ENCODE measurements around the gene CSNK1G3. TPM values are rescaled to one million over a fixed set of nuclear protein-coding genes. Genes with fewer than 3 reads are reported as not detected.
"Not testable (repeated sequence)": the region's sequence is repeated elsewhere in the genome, so short reads cannot be mapped to it uniquely, and the experiment has no call there.

The CSNK1G3 gene
- total and polyA plus RNA-seq, 2 of the 4 experiments (the other 2 are of a cell fraction), result 16.4 to 26.2 TPM

DNA sequence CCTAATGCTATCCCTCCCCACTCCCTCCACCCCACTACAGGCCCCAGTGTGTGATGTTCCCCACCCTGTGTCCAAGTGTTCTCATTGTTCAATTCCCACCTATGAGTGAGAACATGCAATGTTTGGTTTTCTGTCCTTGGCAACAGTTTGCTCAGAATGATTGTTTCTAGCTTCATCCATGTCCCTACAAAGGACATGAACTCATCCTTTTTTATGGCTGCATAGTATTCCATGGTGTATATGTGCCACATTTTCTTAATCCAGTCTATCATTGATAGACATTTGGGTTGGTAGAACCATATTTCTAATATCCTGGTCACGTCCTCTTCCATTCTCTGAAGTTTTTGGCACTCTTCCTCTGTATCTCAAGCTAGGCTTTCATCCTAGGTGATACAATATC, 45.1 kb upstream of the CSNK1G3 start:
- H2AK9ac ChIP-seq (replicated peaks; ENCODE audit: low read depth, low read length, poor library complexity); BruUV-seq (replicated peaks): not testable (repeated sequence)

More for the DNA sequence above, 45.1 kb upstream of the CSNK1G3 start:
- POLR2A ChIA-PET (ENCODE audit: unreplicated experiment); dilution Hi-C loops (cut with HindIII; ENCODE audit: low sequenced_read_pairs, unreplicated experiment); H3K23ac ChIP-seq (ENCODE audit: low read depth, low read length); CTCF ChIA-PET; H3K36me3 ChIP-seq (ENCODE audit: control insufficient read depth, insufficient read depth, low read length); H2BK15ac ChIP-seq (ENCODE audit: low read depth, low read length); H2BK5ac ChIP-seq (ENCODE audit: low read depth, low read length, poor library complexity, severe bottlenecking); H3K27me3 ChIP-seq (ENCODE audit: control insufficient read depth, insufficient read depth, low read length); H3K27ac ChIP-seq (ENCODE audit: insufficient read depth, low read length); H4K91ac ChIP-seq (ENCODE audit: insufficient read depth, low read depth, low read length); H3K4me3 ChIP-seq (ENCODE audit: insufficient read depth, low read depth, low read length); H4K8ac ChIP-seq (ENCODE audit: low read depth in 2 of 2, low read length in 2 of 2); H3K9me3 ChIP-seq (ENCODE audit: control insufficient read depth, insufficient read depth, low read length); H2BK20ac ChIP-seq (ENCODE audit: low read depth, low read length); in situ Hi-C loops (cut with MboI; ENCODE audit: low sequenced_read_pairs); DNase-seq; H3K9ac ChIP-seq (ENCODE audit: low read depth, low read length); H3K9me1 ChIP-seq (ENCODE audit: insufficient read depth, low read length); H3K56ac ChIP-seq (ENCODE audit: extremely low read depth, insufficient read depth, low read length); H2BK120ac ChIP-seq (ENCODE audit: low read depth, low read length); H3K79me1 ChIP-seq (ENCODE audit: low read depth in 1 of 2, low read length in 2 of 2); H3K4me1 ChIP-seq (ENCODE audit: control insufficient read depth, insufficient read depth, low read length); H2AK5ac ChIP-seq (ENCODE audit: low read depth, low read length); intact Hi-C loops (cut with micrococcal nuclease); H3K4me2 ChIP-seq (ENCODE audit: low read depth, low read length); H3K14ac ChIP-seq (replicated peaks; ENCODE audit: low read depth, low read length); H2AFZ ChIP-seq (replicated peaks; ENCODE audit: low read length, poor library complexity); H3K18ac ChIP-seq (ENCODE audit: low read depth, low read length); H3K4ac ChIP-seq (ENCODE audit: low read depth, low read length); H4K5ac ChIP-seq (ENCODE audit: low read depth, low read length); H4K20me1 ChIP-seq (ENCODE audit: insufficient read depth, low read length); ATAC-seq (ENCODE audit: low read depth): not testable (repeated sequence)
- 40% methylated on average over 1 of the region's 1 CpG; no CpG with 5 or more reads in 1 of the 2 experiments for WGBS, 2 experiments (ENCODE audit: extremely low coverage in 2 of 2, insufficient read length in 1 of 2)

Measured in IMR-90 (cell line).